GM21390 (cell line): ENCODE data around the gene EFCC1.
A peak's percentile ranks its signal among the peaks of the same experiment; 100 is the strongest.
"Not testable (repeated sequence)": the region's sequence is repeated elsewhere in the genome, so short reads cannot be mapped to it uniquely, and the experiment has no call there.

Source experiments
- ATAC-seq: cut with Tn5 transposase; IDR thresholded peaks from one replicate; pipeline ENCODE4 v1.9.1; 2021; ENCODE audit not compliant: unreplicated experiment

The EFCC1 gene

DNA sequence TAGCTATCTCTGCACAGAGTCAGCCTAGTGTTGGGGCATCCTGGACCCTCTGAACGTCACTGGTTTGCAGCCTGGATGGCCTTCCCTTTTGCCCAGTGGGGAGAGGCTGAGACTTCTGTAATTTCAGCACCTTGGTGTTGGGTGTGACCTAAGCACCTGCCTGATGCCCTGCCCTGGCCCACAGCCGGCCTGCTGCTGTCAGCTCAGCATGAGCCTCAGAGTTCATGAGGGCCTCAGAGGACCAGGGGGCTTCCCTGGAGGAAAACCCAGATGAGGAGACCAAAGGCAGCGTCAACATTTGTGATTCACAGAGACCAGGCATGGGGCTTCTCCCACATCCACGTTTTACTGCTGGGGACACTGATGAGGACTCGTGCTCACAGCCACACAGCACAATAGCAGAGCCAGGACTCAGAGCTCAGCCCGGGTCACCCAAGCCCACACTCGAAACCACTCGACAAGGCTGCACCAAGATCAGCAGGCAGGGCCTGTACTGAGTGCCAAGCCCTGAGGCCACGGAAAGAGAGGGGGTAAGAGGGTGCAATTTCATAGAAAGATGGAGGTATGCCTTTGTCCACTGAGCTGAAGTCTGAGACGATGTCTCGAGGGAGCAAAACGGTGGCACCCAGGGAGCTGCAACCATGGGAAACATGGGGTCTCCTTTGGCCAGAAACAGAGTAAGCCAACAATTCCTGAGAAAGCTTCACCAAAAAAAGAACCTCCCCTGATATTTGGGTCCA lies 49.6 kb downstream of the EFCC1 start:
- no peak for ATAC-seq

DNA sequence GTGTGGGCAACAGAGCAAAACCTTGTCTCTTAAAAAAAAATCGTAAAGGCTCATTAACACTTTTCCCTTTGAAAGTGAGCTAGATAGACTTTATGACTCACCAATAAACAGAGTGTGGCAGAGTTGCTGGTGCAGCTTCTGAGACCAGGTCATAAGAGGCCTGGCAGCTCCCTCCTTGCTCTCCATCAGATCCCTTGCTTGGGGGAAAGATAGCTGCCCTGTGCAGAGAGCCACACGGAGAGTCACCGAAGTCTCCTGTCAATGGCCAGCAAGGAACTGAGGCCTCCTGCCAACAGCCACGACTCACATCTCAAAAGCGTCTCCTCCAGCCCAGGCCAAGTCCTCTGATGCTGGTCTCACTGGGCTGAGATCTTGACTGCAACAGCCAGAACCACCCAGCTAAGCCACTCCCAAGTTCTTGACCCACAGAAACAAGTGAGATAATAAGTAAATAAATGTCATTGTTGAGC lies 50.8 kb downstream of the EFCC1 start:
- no peak for ATAC-seq

DNA sequence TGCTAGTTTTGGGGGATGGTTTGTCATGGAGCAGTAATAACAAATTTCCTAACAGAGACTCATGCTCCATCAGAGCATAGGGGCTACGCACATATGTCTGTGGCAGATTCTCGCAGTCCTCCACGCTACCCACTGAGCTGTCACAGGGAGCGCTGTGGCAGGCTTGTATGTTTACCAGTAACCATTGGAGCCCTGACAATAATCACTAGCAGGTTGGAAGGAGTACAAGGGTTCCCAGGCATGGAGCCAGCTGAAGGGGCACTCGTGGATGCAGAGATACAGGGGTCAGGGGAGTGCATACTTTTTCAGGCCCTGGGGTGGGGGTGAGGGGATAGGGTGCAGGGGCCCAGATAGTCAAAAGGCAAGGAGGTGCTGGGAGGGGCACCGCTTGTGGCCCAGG lies 51.6 kb downstream of the EFCC1 start:
- ATAC-seq: no peak

DNA sequence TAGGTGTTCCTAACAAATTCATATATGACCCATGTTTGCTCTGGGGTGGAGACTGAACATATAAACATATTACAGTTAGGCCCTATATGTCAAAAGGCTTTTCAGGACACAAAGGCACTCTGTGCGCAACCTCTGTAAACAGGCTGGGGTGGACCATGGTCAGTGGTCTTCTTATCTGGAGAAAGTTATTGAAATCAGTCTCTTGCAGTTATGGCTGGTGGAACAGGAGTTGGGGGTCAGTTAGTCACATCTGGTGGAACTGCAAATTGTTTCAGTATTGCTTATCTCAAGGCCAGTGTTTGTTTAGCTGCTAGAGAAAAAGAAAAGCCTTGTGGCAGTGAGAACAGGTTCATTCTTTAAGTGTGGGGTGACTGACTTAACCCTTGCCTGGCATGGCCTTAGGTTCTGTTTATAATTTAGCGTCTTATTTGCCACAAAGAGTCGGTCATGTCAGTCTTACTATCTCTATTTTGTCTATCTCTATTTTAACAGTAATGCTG lies 53.6 kb downstream of the EFCC1 start:
- no peak for ATAC-seq

DNA sequence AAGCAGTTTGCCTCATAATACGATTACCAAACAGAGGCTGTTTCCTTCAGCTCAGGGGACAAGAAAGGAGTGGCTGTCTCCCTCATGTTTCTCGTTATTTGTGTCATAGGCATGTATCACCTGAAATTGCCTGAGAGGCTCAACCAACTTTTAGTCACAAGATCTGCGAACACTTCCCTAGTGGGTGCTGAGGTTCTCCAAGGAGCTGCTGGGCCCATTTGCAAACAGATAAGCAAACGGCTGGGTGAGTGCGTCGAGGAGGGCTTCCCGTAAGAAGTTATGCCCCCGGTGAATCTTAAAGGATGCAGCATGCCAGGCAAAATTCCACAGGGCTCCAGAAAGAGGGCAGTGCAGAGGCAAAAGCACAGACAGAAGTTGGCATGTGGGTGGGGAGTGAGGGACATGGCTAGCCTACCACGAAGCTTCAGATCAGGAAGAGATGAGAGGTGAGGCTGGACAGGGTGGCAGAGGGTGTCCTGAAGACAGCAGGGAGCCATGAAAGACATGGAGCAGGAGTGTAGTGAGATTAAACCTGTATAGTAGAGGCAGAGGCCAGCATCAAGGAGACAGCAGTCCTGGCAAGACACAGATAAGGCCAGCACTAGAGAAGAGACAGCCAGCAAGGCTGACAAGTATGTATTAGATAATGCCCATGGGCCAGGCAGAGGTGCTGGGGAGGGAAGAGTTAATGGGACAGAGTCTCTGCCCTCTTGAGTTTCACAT lies 55.5 kb downstream of the EFCC1 start:
- no peak for ATAC-seq

DNA sequence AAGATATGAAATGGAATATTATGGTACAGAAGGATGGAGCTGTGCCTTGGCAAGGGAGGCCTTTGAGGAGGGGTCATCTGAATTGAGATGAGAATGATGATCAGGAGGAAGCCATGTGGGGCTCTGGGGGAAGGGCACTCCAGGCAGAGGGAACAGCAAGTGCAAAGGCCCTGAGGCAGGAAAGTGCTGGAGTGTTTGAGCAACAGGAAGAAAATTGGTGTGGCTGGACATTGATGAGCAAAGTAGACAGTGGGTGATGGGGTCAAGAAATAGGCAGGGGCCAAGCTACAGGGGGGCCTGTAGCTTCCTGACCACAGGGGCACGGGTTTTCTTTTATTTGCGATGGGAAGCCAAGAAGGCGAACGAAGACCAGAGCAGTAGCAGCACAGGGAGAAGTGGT lies 56.1 kb downstream of the EFCC1 start:
- ATAC-seq: no peak

DNA sequence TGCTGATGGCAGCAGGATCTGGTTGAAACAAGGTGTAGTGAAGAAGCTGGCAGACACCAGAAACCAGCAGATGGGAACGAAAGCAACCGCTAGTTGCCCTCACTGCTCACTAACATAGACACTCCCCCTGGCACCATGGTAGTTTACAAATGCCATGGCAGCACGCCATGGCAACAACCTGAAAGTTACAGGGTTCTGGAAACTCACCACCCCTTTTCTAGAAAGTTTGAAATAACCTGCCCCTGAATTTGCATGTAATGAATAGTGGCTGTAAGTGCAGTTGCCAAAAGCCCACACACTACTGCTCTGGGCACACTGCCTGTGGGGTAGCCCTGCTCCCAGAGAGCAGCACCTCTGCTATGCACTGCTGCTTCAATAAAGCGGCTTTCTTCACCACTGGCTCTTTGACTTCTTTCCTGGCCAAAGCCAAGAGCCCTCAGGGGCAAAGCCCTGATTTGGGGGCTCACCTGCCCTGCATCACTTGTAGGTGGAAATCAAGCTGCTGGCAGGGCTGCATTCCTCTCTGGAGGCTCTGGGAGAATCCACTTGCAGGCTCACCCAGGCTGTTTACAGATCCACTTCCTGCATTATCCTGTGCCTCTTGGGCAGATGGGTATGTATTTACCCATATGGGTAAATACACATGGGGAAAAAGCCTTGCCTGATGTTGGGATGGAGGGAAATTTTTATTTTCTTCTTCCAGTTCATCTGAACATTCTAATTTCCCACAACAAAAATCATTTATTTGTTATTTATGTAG lies 57.5 kb downstream of the EFCC1 start:
- ATAC-seq: peak; percentile 52

DNA sequence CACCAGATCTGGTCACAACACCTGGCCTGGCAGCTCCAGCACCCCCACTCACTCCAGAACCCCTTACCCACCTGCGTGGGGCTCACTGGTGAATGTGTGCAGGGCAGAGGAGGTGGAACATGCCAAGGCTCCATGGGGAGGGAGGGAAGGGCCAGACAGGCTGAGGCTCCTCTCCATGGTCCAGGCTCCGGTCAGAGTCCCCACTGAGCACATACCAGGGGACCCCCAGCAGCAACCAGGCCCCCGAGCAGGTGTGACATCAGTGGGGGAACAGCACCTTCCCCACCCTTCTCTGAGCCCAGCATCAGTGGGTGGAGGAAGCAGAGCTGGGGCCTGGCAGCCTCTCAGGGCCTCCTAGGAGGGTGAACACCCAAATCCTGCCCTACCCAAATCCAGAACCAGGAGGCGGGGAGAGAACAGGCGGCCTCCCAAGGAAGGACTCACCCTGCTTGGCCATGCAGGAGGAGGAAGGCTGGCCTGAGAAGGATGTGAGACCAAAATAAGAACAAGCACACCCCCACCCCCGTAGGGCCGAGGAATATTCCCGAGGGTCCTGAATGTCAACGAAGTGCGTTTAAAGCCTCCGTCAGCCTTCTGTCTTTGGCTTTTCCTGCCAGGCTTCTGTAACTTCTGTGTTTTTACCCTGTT lies 58.3 kb downstream of the EFCC1 start:
- no peak for ATAC-seq

DNA sequence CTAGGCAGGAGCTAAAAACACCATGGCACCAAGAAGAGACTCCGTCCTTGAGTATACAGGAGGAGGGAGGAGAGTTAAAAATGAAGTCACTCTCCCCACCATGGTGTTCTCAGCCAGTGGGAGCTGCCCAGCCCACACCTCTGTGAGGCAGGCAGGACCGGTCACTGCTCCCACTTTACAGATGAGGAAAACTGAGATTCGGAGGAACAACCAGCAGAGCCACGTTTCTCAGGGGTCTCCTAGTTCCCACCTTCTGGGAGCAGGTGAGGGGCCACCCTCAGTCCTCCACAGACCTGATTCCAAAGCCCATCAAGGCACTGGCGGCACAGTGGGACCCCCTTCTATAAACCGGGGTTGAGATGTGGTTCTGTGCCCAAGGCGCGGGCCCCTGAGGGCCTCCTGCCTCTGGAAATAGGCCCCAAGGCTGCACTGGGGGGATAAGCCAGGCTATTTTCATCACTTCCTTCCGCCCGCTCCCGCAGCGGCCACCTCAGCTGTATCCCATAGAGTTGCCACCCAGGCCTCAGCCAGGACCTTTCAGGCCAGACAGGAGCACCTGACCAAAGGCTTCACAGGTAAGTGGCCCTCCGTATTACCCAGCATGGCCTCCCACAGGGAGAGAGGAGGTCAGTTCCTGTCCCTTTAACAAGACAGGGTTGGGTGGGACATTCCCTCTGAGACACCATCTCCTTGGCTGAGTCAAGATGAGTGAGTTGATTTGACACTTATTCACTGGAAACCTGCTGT lies 59.3 kb downstream of the EFCC1 start, which contains the start of gene GP9:
GP9 (plus strand) TSS at position 504 of the 747 bp plus-strand sequence. CDS start 961 bp downstream, outside the sequence.
- ATAC-seq: no peak

DNA sequence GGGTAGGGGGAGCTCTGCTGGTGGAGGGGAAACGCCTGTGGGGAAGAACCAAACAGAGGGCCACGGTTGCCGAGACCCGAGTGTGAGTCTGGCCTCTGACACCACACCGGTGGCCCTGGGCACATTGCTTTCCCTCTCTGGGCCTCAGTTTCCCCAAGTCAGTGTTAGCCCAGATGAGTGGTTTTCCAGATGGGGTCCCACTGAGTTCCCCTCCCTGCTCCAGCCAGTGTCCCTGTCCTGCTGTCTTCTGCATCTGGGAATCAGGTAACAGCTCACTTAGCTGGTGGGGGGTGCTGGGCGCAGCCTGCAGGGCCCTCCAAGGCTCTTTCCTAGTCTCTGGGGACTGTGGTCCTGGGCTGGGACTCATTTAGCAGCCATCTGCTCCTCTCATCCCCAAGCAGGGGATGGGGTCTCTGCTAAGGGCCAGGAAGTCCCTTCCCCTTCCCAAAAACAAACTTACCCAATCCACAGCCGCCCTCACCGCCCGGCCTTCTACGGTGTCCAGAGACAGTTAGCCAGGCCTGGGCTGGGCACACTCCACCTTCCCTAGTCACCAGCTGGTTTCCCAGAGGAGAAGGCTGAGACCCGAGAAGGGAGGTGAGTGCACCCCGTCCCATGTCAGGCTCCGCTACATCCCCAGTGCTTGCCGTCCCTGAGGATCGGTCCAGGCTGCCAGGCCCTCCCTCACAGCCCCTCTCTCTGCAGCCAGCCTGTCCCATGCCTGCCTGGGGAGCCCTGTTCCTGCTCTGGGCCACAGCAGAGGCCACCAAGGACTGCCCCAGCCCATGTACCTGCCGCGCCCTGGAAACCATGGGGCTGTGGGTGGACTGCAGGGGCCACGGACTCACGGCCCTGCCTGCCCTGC lies 60.2 kb downstream of the EFCC1 start:
- no peak for ATAC-seq

DNA sequence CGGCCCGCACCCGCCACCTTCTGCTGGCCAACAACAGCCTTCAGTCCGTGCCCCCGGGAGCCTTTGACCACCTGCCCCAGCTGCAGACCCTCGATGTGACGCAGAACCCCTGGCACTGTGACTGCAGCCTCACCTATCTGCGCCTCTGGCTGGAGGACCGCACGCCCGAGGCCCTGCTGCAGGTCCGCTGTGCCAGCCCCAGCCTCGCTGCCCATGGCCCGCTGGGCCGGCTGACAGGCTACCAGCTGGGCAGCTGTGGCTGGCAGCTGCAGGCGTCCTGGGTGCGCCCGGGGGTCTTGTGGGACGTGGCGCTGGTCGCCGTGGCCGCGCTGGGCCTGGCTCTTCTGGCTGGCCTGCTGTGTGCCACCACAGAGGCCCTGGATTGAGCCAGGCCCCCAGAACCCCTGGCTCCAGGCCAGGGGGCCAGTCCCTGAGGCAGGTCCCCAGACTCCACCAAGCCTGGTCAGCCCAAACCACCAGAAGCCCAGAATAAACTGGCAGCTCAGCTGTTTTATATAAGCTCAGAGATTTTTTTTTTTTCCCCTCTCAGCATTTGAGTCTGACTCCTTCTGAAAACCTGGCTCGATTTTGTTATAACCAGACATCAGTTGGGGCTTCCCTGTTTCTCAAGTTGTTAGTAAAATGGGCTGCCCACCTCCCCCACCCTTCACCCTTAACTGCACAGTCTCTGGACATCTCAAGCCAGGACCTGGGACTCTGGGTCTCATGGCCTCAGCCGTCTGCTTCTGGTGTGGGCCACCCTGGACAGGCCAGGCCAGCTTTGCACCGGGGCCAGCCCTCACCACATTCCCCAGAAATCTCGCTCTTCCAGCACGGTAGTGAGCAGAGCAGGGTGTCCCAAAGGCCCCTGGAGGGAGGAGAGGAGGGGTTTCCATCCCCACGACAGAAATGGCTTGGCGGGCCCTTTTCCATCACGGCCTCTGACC lies 61.1 kb downstream of the EFCC1 start:
- ATAC-seq: no peak

DNA sequence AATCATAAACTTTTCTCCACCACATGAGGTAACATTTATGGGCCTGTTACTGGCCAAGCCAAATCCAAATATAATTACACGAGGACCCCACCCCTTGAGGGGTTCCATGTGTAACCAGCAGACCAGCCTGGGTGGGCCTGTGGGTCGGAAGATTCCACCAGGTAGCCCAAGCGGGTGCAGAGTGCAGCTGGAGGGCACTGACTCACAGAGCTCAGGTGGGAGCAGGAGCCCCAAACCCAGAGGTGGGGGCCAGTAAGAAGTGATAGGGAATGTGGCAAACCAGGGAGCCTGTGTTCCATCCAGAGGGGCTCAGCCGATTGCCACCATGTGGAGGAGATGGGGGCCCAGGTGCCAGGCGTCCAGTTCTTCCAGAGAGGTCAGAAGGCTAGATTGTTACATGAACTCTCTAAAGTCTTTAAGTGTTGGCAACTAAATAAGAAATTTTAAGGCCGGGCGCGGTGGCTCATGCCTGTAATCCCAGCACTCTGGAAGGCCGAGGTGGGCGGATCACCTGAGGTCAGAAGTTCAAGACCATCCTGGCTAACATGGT lies 62.1 kb downstream of the EFCC1 start:
- ATAC-seq: no peak

DNA sequence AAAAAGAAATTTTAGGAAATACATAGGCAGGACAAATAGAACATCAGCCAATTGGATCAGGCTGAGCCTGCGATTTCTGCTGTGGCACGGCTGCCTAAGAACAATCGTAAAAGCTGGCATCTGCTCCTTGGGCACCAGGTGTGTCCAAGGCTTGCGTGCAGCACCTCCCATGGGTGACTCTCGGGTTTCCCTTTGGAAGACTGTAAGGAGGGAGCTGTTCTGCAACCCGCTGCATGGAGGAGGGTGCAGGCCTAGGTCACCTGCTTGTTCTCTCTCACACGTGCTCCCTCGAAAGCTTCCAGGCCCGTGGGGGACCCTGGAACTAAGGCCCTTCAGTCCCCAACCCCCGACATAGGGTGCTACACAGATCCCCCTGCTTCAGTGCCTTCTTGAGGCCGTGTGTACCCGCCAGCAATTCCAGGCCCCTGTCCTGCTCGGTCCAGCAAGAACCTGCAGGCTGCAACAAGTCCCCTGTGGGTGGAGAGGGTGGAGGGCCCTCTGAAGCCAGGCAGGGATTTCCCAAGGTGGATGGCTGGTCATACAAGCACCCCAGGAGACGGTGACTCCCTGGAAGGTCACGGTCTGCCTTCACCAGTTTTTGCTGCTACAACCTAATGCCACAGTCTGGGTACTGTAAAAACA lies 62.9 kb downstream of the EFCC1 start:
- no peak for ATAC-seq

DNA sequence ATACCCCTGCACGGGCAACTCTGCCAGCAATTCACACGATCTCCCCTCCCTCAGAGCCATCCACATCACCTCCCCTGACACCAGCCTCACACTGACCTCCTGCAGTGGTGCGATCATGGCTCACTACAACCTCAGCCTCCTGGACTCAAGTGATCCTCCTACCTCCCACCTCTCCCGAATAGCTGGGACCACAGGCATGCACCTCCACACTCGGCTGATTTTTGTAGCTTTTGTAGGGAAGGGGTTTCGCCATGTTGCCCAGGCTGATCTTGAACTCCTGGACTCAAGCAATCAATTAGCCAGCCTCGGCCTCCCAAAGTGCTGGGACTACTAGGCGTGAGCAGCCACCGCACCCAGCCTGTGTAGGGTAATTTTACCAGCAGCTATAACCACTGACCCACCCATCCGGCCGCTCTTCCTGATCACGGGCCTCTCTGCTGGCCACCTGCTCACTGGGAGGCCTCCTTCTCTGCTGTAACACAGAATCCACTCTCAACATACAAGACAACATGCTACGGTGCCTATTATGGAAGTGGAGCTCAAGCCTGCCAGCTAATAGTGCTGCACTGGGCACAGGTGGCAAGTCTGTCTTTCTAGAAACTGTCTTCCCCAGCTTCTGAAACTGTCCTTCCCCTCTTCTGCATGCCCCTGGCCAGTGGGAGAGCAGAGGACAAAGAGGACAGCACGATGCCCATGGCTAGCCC lies 64.1 kb downstream of the EFCC1 start:
- ATAC-seq: no peak

DNA sequence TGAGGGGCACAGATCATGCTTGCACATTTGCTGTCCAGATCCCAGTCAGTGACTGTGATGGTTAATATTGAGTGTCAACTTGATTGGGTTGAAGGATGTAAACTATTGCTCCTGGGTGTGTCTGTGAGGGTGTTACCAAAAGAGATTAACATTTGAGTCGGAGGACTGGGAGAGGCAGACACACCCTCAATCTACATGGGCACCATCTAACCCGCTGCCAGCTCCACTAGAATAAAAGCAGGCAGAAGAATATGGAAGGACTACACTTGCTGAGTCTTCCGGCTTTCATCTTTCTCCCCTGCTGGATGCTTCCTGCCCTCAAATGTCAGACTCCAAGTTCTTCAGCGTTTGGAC lies 64.6 kb downstream of the EFCC1 start:
- ATAC-seq: no peak

DNA sequence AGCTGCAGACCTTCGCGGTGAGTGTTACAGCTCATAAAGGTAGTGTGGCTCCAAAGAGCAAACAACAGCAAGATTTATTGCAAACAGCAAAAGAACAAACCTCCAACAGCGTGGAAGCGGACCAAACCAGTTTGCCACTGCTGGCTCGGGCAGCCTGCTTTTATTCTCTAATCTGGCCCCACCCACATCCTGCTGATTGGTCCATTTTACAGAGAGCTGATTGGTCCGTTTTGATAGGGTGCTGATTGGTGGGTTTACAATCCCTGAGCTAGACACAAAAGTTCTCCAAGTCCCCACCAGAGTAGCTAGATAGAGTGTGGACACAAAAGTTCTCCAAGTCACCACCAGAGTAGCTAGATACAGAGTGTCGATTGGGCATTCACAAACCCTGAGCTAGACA lies 66.6 kb downstream of the EFCC1 start:
- not testable (repeated sequence) for ATAC-seq
